SK-N-SH (cell line): ENCODE results near the gene UNC5B.

ENCODE experiments used
- CTCF ChIP-seq: fragments of 200-600 bp; sonication (generic); IDR thresholded peaks from 2 replicates; pipeline ENCODE4 v1.6.1; 2017; ENCODE audit warnings: antibody characterized with exemption, mild to moderate bottlenecking, moderate library complexity
- EP300 ChIP-seq, 2 experiments: IDR thresholded peaks; 2 replicates each; pipeline versions ENCODE4 v1.4.0 to v1.6.1; 2012; ENCODE audit warnings: borderline replicate concordance in 1 of 2, low read depth in 1 of 2, low read length in 1 of 2
- EZH2phosphoT487 ChIP-seq: fragments of 200-600 bp; sonication (generic); IDR thresholded peaks from 2 replicates; pipeline ENCODE4 v1.6.1; 2017; ENCODE audit warnings: low read depth, mixed run types, mild to moderate bottlenecking, antibody characterized with exemption, moderate library complexity, borderline replicate concordance
- IRF3 ChIP-seq: fragments of 150-350 bp; IDR thresholded peaks from 2 replicates; pipeline ENCODE4 v1.6.1; 2016; ENCODE audit warnings: mild to moderate bottlenecking, low read depth, low read length
- MAX ChIP-seq: IDR thresholded peaks from 2 replicates; pipeline ENCODE4 v1.4.0; 2012; ENCODE audit warnings: low read depth
- MXI1 ChIP-seq: IDR thresholded peaks from 2 replicates; pipeline ENCODE4 v1.6.1; 2012; ENCODE audit warnings: mild to moderate bottlenecking, low read depth, low read length, improper control_type of control experiment
- RAD21 ChIP-seq: IDR thresholded peaks from 2 replicates; pipeline ENCODE4 v1.6.1; 2012; ENCODE audit warnings: mild to moderate bottlenecking, low read length
- REST ChIP-seq: IDR thresholded peaks from 2 replicates; pipeline ENCODE4 v1.6.1; 2012; ENCODE audit warnings: mild to moderate bottlenecking, low read depth, low read length, moderate library complexity
- RFX5 ChIP-seq: IDR thresholded peaks from 2 replicates; pipeline ENCODE4 v1.6.1; 2012; ENCODE audit warnings: mild to moderate bottlenecking, improper control_type of control experiment, low read length
- SIN3A ChIP-seq: IDR thresholded peaks from 2 replicates; pipeline ENCODE4 v1.6.1; 2012; ENCODE audit warnings: low read depth, mild to moderate bottlenecking, low read length, moderate library complexity, borderline replicate concordance
- TEAD4 ChIP-seq: IDR thresholded peaks from 2 replicates; pipeline ENCODE4 v1.4.0; 2012; ENCODE audit warnings: mild to moderate bottlenecking, borderline replicate concordance; ENCODE audit not compliant: insufficient read depth
- YY1 ChIP-seq: IDR thresholded peaks from 2 replicates; pipeline ENCODE4 v1.4.0; 2012; ENCODE audit warnings: low read depth, mild to moderate bottlenecking

- TF ChIP-seq REST, result no peak
- no peak for TF ChIP-seq RFX5
- TF ChIP-seq CTCF, result no peak
- TF ChIP-seq RAD21, result no peak
- no peak for TF ChIP-seq EP300 (IDR thresholded peaks at IDR 0.05; ENCODE audit: borderline replicate concordance in 1 of 2, low read depth in 1 of 2, low read length in 1 of 2)
- TF ChIP-seq MAX, result no peak
- no peak for TF ChIP-seq MXI1
- no peak for TF ChIP-seq TEAD4
- no peak for TF ChIP-seq IRF3
- no peak for TF ChIP-seq SIN3A
- no peak for TF ChIP-seq EZH2phosphoT487
- no peak for TF ChIP-seq YY1
Observed at GRCh38 chr10:71253981-71254818, 41.8 kb downstream of the UNC5B start.
